Lung (tissue), 12 donors: ENCODE data around the gene DPP7. TPM values are rescaled to one million over a fixed set of nuclear protein-coding genes. Genes with fewer than 3 reads are reported as not detected.

Experiments used
- ATAC-seq: fragments of 200-7000 bp; cut with Tn5 transposase; one replicate; pipeline ENCODE4 v1.9.1; 2020; ENCODE audit warnings: moderate number of reproducible peaks; ENCODE audit not compliant: insufficient read depth, low FRiP score
- DNase-seq, 3 donors: peaks; one replicate each; pipeline ENCODE4 v3.0.0-alpha.2; 2013 to 2017
- H3K27ac ChIP-seq, 2 donors: one replicate each; pipeline ENCODE4 v1.5.1; 2013; ENCODE audit warnings: mild to moderate bottlenecking in 2 of 2, moderate library complexity in 2 of 2, control low read depth in 1 of 2, inconsistent platforms in 1 of 2, low read depth in 1 of 2, low read length in 1 of 2
- H3K27me3 ChIP-seq, 3 donors: one replicate each; pipeline ENCODE4 v1.5.1; 2013; ENCODE audit warnings: low read length in 2 of 3; ENCODE audit not compliant: control insufficient read depth in 3 of 3, insufficient read depth in 3 of 3
- H3K36me3 ChIP-seq, 4 donors: one replicate each; pipeline ENCODE4 v1.5.1; 2013; ENCODE audit warnings: low read length in 4 of 4, mild to moderate bottlenecking in 1 of 4, moderate library complexity in 1 of 4; ENCODE audit not compliant: control insufficient read depth in 4 of 4, insufficient read depth in 4 of 4
- H3K4me1 ChIP-seq, 5 donors: one replicate each; pipeline ENCODE4 v1.5.1; 2013; ENCODE audit warnings: low read length in 5 of 5, mild to moderate bottlenecking in 2 of 5, moderate library complexity in 1 of 5; ENCODE audit not compliant: control insufficient read depth in 5 of 5, insufficient read depth in 5 of 5
- H3K4me3 ChIP-seq: one replicate; pipeline ENCODE4 v1.5.1; 2013; ENCODE audit warnings: mild to moderate bottlenecking, control low read depth, moderate library complexity
- H3K9ac ChIP-seq, 2 donors: one replicate each; pipeline ENCODE4 v1.5.1; 2013; ENCODE audit warnings: low read length in 2 of 2, control low read depth in 1 of 2; ENCODE audit not compliant: insufficient read depth in 1 of 2
- H3K9me3 ChIP-seq, 4 donors: one replicate each; pipeline ENCODE4 v1.5.1; 2013; ENCODE audit warnings: low read length in 3 of 4, mild to moderate bottlenecking in 1 of 4, moderate library complexity in 1 of 4; ENCODE audit not compliant: control insufficient read depth in 4 of 4, insufficient read depth in 3 of 4
- CTCF ChIP-seq: IDR thresholded peaks from 2 replicates; pipeline ENCODE4 v1.5.1; 2012; ENCODE audit warnings: mild to moderate bottlenecking; ENCODE audit errors: control extremely low read depth, extremely low read depth
- WGBS, 2 donors: extraction: QIAGEN DNeasy Blood & Tissue Kit; methylation state at CpG; one replicate each; pipeline ENCODE4 v1.1.7; 2013; 5-methylcytosine and 5-hydroxymethylcytosine counted together
- polyA plus RNA-seq, 2 donors: library from polyadenylated mRNA; stranded (reverse); fragments of 200-250 nt; gene quantifications; one replicate each; pipeline ENCODE4 v1.2.1, GENCODE V29; 2013
- total RNA-seq, 2 donors: library from RNA; depleted of rRNA in 1 of 2; stranded (reverse); fragments of >200 nt in 1 of 2; gene quantifications; one replicate each; pipeline ENCODE4 v1.2.1, GENCODE V29; 2014 to 2021
- donor health status: control.
- donor health status: control.
- donor health status: Bipolar disorder and iron deficiency.
- donor health status: healthy.
- donor health status: DM: yes; HTN: yes; CAD: no.

Gene DPP7
- total and polyA plus RNA-seq, 4 donors: 48.0 to 436 (median 228) TPM

- 94 to 96% methylated on average over 17 of the region's 17 CpGs for WGBS, 2 donors
- DNase-seq: no peak
Measured at GRCh38 chr9:137107982-137108381, 6.6 kb downstream of the DPP7 start.

GRCh38 chr9:137107312-137107921, 7.1 kb downstream of the DPP7 start:
- no peak overlapping the region for H3K4me3 ChIP-seq
- no peak overlapping the region for H3K9ac ChIP-seq
- TF ChIP-seq CTCF: no peak
- WGBS, 2 donors: 93 to 96% methylated on average over 25 to 27 of the region's 27 CpGs
- H3K9me3 ChIP-seq: peaks cover 0 to 2% (median 0%) of the 10 kb centered on the region in 4 donors
- no peaks in the 10 kb centered on the region for H3K27me3 ChIP-seq
- ATAC-seq (no peak), DNase-seq (no peak)
- peaks cover 9 to 90% (median 24%) of the 10 kb centered on the region in 4 donors for H3K36me3 ChIP-seq
- H3K27ac ChIP-seq: no peak overlapping the region
- no peaks in the 10 kb centered on the region for H3K4me1 ChIP-seq

More at GRCh38 chr9:137107982-137108381, 6.6 kb downstream of the DPP7 start:
- H3K4me3 ChIP-seq: no peak overlapping the region
- H3K36me3 ChIP-seq: peaks cover 7 to 90% (median 19%) of the 10 kb centered on the region in 4 donors
- peaks cover 0 to 2% (median 0%) of the 10 kb centered on the region in 4 donors for H3K9me3 ChIP-seq
- no peak overlapping the region for H3K27ac ChIP-seq
- no peaks in the 10 kb centered on the region for H3K4me1 ChIP-seq
- TF ChIP-seq CTCF: no peak
- H3K9ac ChIP-seq: no peak overlapping the region
- no peak for ATAC-seq
- H3K27me3 ChIP-seq: no peaks in the 10 kb centered on the region

GRCh38 chr9:137106662-137107250, 7.8 kb downstream of the DPP7 start:
- Histone ChIP-seq H3K27me3 (no peaks in the 10 kb centered on the region), H3K27ac (no peak overlapping the region), H3K36me3 (peaks cover 9 to 90% (median 31%) of the 10 kb centered on the region in 4 donors), H3K4me1 (no peaks in the 10 kb centered on the region), H3K9me3 (peaks cover 0 to 6% (median 2%) of the 10 kb centered on the region in 4 donors), H3K4me3 (no peak overlapping the region), H3K9ac (no peak overlapping the region)
- WGBS, 2 donors: 92 to 96% methylated on average over 27 of the region's 27 CpGs
- ATAC-seq (no peak), DNase-seq (no peak)
- TF ChIP-seq CTCF: no peak
